Forelimb muscle (tissue), 1 donor: ENCODE measurements around the gene DSCAML1. TPM values are rescaled to one million over a fixed set of nuclear protein-coding genes. Genes with fewer than 3 reads are reported as not detected.
A peak's percentile ranks its signal among the peaks of the same experiment; 100 is the strongest.

ENCODE experiments used
- DNase-seq: peaks from one replicate; pipeline ENCODE4 v3.0.0-alpha.2; 2013; ENCODE audit warnings: low read depth
- polyA plus RNA-seq: library from polyadenylated mRNA; unstranded; fragments of 120-200 nt; gene quantifications from one replicate; pipeline ENCODE4 v1.2.1, GENCODE V29; 2013; ENCODE audit not compliant: insufficient read length

Gene DSCAML1
- polyA plus RNA-seq, 1 donor = 0.63 TPM

GRCh38 chr11:117724104-117724503, 72.9 kb downstream of the DSCAML1 start:
- DNase-seq = no peak

- DNase-seq = no peak
These were observed 73.6 kb downstream of the DSCAML1 start for GRCh38 chr11:117723277-117724024.

DNA sequence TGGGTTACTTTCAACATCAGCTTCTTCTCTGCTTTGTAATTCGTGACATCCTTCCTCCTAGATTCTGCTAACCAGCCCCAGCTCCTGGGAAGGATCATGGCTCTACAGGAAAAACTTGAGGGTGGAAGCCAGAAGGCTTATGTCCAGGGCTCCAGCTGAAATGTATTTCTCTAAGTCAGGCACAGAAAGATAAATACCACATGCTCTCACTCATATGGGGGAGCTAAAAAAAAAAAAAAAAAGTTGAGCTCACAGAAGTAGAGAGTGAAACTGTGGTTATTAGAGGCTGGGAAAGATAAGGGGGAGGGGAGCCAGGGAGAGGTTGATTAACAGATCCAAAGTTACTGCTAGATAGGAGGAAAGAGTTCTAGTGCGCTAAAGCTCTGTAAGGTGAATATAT, 74.9 kb downstream of the DSCAML1 start:
- DNase-seq = peak; percentile 57

DNA sequence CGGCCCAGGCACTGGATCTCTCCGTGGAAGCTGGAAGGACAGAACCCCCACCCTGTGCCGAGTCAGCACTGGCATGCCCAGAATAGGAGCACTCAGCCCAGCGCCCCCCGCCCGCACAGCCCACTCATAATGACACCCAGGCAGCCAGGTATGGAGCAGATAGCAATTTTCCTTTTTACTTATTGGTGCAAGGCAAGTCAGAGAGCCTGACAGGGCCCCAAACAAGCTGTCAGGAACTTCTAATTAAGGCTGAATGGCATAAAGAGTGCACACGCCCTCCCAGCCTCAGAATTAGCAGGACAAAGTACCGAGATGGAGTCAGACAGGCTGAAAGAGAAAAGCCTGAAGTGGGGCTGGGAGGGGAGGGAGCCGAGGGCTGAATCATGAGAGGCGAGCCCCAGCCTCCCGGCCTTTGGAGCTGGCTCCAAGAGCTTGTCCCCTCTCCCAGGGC, 76.9 kb downstream of the DSCAML1 start:
- no peak for DNase-seq

- no peak for DNase-seq
These were observed 77.5 kb downstream of the DSCAML1 start for GRCh38 chr11:117719480-117719879.

DNA sequence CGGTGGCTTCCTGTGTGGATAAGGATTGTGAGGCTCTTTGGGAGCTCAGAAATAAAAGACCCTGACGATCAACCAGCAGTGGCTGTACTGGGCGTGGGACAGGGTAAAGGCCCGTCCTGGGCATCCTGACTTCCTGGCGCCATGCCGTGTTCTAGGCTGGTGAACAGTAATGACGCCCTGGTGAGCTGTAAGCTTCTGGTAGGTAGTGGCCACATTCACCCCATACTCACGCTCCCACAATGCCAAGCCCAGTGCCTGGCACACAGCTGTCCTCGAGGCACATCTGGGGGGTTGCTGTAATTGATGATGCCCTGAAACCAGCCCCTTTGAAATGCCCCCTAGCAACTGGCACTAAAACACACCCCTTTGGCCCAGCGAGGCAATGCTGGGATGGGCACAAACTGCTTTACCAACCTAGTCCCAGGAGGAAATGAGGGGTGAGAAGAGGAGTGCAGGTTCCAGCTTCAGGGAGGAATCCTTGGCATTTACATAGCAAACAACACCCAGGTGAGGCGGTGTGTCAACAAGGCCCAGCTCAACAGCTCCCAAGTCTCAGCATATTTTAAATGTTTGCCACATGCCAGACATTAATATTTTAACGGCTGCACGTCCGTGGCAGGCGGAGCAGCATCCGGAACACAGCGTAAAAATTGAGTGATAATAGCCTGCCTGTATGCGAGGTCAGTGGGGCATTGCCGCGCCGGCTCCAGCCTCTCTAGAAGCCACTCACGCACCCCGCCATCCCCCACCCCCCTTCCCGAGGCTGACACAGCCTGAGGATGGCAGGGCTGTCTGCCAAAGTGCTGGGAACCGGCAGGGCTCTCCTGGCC, 79.3 kb downstream of the DSCAML1 start:
- no peak for DNase-seq

- DNase-seq = no peak
These were observed 80.2 kb downstream of the DSCAML1 start for GRCh38 chr11:117716521-117717440.

DNA sequence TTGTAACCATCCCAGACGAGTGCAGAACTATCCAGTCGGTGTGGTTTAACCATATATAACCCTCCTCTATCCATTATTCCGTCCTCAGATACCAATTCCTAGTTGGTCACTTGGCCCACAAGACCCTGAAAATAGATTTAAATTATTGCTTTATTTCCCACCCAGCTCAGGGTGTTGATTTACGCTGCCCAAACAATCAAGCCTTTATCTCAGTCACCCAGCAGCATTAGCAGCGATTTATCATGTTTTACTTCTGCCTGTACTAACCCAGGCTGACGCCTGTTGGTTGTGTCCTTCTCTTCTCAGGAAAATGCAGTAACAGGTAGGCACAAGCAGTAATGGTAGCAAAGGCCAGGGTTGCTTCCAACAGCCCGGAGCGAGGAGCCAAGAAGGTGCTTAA, 81.2 kb downstream of the DSCAML1 start:
- no peak for DNase-seq

GRCh38 chr11:117713538-117713991, 83.5 kb downstream of the DSCAML1 start:
- DNase-seq = no peak

- DNase-seq = no peak
These were observed 84.5 kb downstream of the DSCAML1 start for GRCh38 chr11:117712530-117712929.

DNA sequence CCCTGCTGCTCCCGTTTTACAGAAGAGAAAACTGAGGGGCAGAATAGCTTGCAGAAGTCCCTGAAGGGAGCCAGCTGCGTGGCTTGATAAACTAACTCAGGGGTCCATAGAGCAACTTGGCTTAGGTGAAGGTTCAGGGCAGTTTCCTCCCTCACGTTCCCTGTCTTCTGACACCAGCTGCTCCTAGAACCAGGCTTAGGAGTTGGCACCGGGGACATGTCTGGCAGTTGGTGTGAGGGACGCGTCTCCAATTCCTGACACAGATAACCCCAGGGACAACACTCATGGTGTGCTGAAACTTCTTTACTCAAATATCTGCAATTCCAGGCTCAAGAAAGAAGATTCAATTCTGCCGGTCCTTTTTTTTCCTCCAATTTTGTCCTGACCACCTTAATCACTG, 85.7 kb downstream of the DSCAML1 start:
- DNase-seq = no peak

GRCh38 chr11:117710211-117710610, 86.8 kb downstream of the DSCAML1 start:
- no peak for DNase-seq

- no peak for DNase-seq
These were observed 90.6 kb downstream of the DSCAML1 start for GRCh38 chr11:117706322-117706814.

- DNase-seq = no peak
These were observed 91.2 kb downstream of the DSCAML1 start for GRCh38 chr11:117705866-117706265.

DNA sequence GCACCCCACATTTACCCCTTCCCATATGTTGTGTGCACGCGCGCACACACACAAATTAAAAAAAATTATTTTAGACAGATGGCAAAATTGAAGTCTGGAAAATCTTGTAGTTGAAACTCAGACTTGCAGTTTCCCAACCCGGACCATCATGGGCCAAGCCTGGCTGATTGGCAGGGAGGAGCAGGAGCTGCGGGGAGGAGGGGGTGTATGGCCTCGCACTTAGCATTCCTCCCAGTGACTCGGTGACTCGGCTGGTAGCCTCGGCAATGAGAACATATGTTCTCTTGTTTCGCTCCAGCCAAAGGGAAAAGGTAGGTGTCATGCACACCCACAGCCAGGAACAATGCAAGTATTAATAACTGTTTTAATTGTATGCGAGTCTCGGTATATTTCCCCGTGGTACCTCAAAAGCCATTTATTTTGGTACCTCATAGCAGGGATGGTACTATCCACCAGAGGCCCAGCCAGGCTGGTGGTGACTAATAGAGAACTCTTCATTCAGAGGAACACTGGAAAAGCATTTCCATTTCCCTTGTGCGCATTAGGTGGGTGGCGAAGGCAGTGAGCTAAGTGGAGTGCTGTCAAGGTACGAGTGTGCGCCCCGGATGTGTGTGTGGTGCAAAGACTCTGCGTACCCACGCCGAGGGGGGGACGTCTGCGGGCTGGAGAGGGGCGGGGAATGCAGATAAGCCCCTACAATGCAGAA, 92.5 kb downstream of the DSCAML1 start:
- no peak for DNase-seq

- no peak for DNase-seq
These were observed 93.9 kb downstream of the DSCAML1 start for GRCh38 chr11:117702946-117703598.

GRCh38 chr11:117701781-117702180, 95.2 kb downstream of the DSCAML1 start:
- DNase-seq = no peak

DNA sequence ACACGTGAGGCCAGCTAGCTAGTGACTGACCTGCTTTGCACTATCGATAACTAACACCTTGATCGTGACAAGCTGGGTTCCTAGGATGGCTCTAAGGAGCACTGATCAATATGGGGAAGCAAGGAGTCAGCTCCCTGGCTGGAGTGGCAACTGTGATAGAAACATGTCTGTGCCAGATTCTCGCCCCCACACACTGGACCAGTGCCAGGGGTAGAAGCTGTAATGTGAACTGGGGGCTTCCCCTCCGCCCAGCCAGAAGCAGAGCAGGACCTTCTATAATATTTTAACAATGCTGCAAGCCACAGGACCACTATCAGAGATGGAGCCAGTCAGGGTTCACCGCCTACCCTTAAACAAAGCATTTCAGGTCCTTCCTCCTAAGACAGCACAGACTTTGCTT, 96.5 kb downstream of the DSCAML1 start:
- no peak for DNase-seq

- no peak for DNase-seq
These were observed 99.7 kb downstream of the DSCAML1 start for GRCh38 chr11:117697319-117697718.

DNA sequence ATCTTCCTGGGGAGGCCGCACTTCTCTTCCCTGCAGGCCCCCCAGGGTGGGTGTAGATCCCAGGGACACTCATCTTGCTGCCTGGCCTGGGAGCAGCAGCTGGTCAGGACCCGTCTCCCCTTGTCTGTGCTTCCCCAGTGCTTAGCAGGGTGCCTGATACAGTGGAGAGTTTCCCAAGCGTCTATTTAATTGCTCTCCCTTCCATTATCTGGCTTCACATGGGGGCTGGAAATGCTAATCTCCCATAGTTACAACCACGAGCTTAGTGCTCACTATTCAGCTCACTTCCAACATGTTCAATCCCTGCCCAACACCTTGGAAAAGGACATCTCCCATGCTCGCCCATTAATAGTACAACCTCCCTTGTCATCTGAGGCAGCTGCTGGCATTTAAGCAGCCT, 100.5 kb downstream of the DSCAML1 start:
- DNase-seq = no peak
